ENCODE results near the gene JAG2.

The JAG2 gene

GRCh38 chr14:105145381-105146180, 23.0 kb downstream of the JAG2 start:
- H3K4me1 Mint-ChIP-seq: no peaks in the 10 kb centered on the region
- peaks cover 2% of the 10 kb centered on the region for H3K9me3 Mint-ChIP-seq
- TF ChIP-seq CTCF (IDR thresholded peaks at IDR 0.05; ENCODE audit: unreplicated experiment in 3 of 3): no peak
- no peak overlapping the region for H3K27ac Mint-ChIP-seq
- peaks cover 7% of the 10 kb centered on the region for H3K36me3 Mint-ChIP-seq (ENCODE audit: low read depth)
- no peaks in the 10 kb centered on the region for H3K27me3 Mint-ChIP-seq (ENCODE audit: low read depth)
- H3K4me3 Mint-ChIP-seq: no peak overlapping the region

- Mint-ChIP-seq H3K36me3 (ENCODE audit: low read depth) (peaks cover 7% of the 10 kb centered on the region), H3K27ac (no peak overlapping the region), H3K4me1 (no peaks in the 10 kb centered on the region), H3K4me3 (no peak overlapping the region), H3K27me3 (ENCODE audit: low read depth) (no peaks in the 10 kb centered on the region), H3K9me3 (peaks cover 6% of the 10 kb centered on the region)
- no peak for TF ChIP-seq CTCF (IDR thresholded peaks at IDR 0.05; ENCODE audit: unreplicated experiment in 3 of 3)
Observed at GRCh38 chr14:105144666-105145380, 23.8 kb downstream of the JAG2 start.

- Mint-ChIP-seq H3K36me3 (ENCODE audit: low read depth) (peaks cover 7% of the 10 kb centered on the region), H3K27me3 (ENCODE audit: low read depth) (no peaks in the 10 kb centered on the region), H3K27ac (no peak overlapping the region), H3K4me1 (no peaks in the 10 kb centered on the region), H3K4me3 (no peak overlapping the region), H3K9me3 (peaks cover 6% of the 10 kb centered on the region)
- TF ChIP-seq CTCF (IDR thresholded peaks at IDR 0.05; ENCODE audit: unreplicated experiment in 3 of 3): no peak
Observed at GRCh38 chr14:105144026-105144665, 24.4 kb downstream of the JAG2 start.

GRCh38 chr14:105143451-105144025, 25.0 kb downstream of the JAG2 start:
- Mint-ChIP-seq H3K27me3 (ENCODE audit: low read depth) (no peaks in the 10 kb centered on the region), H3K27ac (no peak overlapping the region), H3K36me3 (ENCODE audit: low read depth) (peaks cover 7% of the 10 kb centered on the region), H3K9me3 (peaks cover 6% of the 10 kb centered on the region), H3K4me1 (no peaks in the 10 kb centered on the region), H3K4me3 (no peak overlapping the region)
- TF ChIP-seq CTCF (IDR thresholded peaks at IDR 0.05; ENCODE audit: unreplicated experiment in 3 of 3): no peak

GRCh38 chr14:105142651-105143450, 25.7 kb downstream of the JAG2 start:
- Mint-ChIP-seq H3K9me3 (peaks cover 6% of the 10 kb centered on the region), H3K4me3 (no peak overlapping the region), H3K27me3 (ENCODE audit: low read depth) (no peaks in the 10 kb centered on the region), H3K4me1 (no peaks in the 10 kb centered on the region), H3K27ac (no peak overlapping the region), H3K36me3 (ENCODE audit: low read depth) (peaks cover 7% of the 10 kb centered on the region)
- TF ChIP-seq CTCF (IDR thresholded peaks at IDR 0.05; ENCODE audit: unreplicated experiment in 3 of 3): no peak

Data from nephron (organoid).